SK-N-MC (cell line): ENCODE data around the gene PROSER1.

Experiments used
- DNase-seq: peaks from one replicate; pipeline ENCODE4 v3.0.0-alpha.2; 2011; ENCODE audit warnings: low read depth, low spot score
- H3K27ac ChIP-seq: fragments of 200-600 bp; sonication (generic); 2 replicates; pipeline ENCODE4 v1.5.1; 2016; ENCODE audit warnings: mixed run types
- H3K36me3 ChIP-seq: fragments of 200-600 bp; sonication (generic); 2 replicates; pipeline ENCODE4 v1.6.1; 2017; ENCODE audit warnings: antibody characterized with exemption, low read length, mixed read lengths; ENCODE audit not compliant: insufficient read depth
- H3K4me3 ChIP-seq: fragments of 200-600 bp; sonication (generic); 2 replicates; pipeline ENCODE4 v1.5.1; 2016
- H3K9ac ChIP-seq: fragments of 200-600 bp; sonication (generic); 2 replicates; pipeline ENCODE4 v1.8.0; 2017; ENCODE audit warnings: mixed run types, mixed read lengths; ENCODE audit not compliant: insufficient read length
- H3K9me3 ChIP-seq: fragments of 200-600 bp; sonication (generic); 2 replicates; pipeline ENCODE4 v1.6.1; 2017; ENCODE audit warnings: low read depth, mild to moderate bottlenecking, antibody characterized with exemption, low read length, moderate library complexity, mixed read lengths
- EZH2 ChIP-seq: fragments of 200-600 bp; sonication (generic); IDR thresholded peaks from one replicate; pipeline ENCODE4 v1.6.1; 2017; ENCODE audit warnings: antibody characterized with exemption
- FOXP2 ChIP-seq: optimal IDR thresholded peaks from 2 replicates; pipeline ENCODE3; 2011; ENCODE audit warnings: mild to moderate bottlenecking, moderate library complexity; ENCODE audit not compliant: insufficient read depth; ENCODE audit errors: extremely low read length, control extremely low read depth
- POLR2AphosphoS5 ChIP-seq: IDR thresholded peaks from 2 replicates; pipeline ENCODE4 v1.6.1; 2012; ENCODE audit warnings: mild to moderate bottlenecking, low read depth, low read length, borderline replicate concordance

PROSER1 gene

GRCh38 chr13:39052944-39053343, 15.1 kb upstream of the PROSER1 start:
- DNase-seq: no peak
- no peak overlapping the region for H3K27ac ChIP-seq
- peaks cover 5% of the 10 kb centered on the region for H3K36me3 ChIP-seq
- no peak overlapping the region for H3K9ac ChIP-seq
- H3K4me3 ChIP-seq: no peak overlapping the region
- no peak for TF ChIP-seq EZH2
- TF ChIP-seq POLR2AphosphoS5: no peak
- TF ChIP-seq FOXP2: no peak
- H3K9me3 ChIP-seq: peaks cover 3% of the 10 kb centered on the region; the same call in 1 of the 2 replicates

GRCh38 chr13:39051157-39051556, 13.3 kb upstream of the PROSER1 start:
- Histone ChIP-seq H3K36me3 (peaks cover 3% of the 10 kb centered on the region), H3K9me3 (no peaks in the 10 kb centered on the region), H3K9ac (peak overlapping the region; percentile 54), H3K4me3 (peak overlapping the region; percentile 14; the same call in 1 of the 2 replicates), H3K27ac (peak overlapping the region; percentile 60)
- TF ChIP-seq EZH2: no peak
- TF ChIP-seq POLR2AphosphoS5: no peak
- no peak for TF ChIP-seq FOXP2
- peak; percentile 63 for DNase-seq

GRCh38 chr13:39049274-39049673, 11.4 kb upstream of the PROSER1 start:
- H3K36me3 ChIP-seq: peaks cover 8% of the 10 kb centered on the region

GRCh38 chr13:39048806-39049205, 10.9 kb upstream of the PROSER1 start:
- TF ChIP-seq EZH2: no peak
- peak; percentile 21; the same call in 1 of the 2 replicates for TF ChIP-seq POLR2AphosphoS5
- H3K9me3 ChIP-seq: no peaks in the 10 kb centered on the region
- peaks cover 12% of the 10 kb centered on the region for H3K36me3 ChIP-seq

More at GRCh38 chr13:39049274-39049673, 11.4 kb upstream of the PROSER1 start:
- Histone ChIP-seq H3K4me3 (no peak overlapping the region), H3K9me3 (no peaks in the 10 kb centered on the region), H3K27ac (peak overlapping the region; percentile 93), H3K9ac (no peak overlapping the region)
- DNase-seq: no peak
- no peak for TF ChIP-seq POLR2AphosphoS5
- no peak for TF ChIP-seq FOXP2
- TF ChIP-seq EZH2: no peak

GRCh38 chr13:39047560-39047959, 9.7 kb upstream of the PROSER1 start:
- DNase-seq: no peak
- Histone ChIP-seq H3K9me3 (no peaks in the 10 kb centered on the region), H3K27ac (peak overlapping the region; percentile 93), H3K9ac (peak overlapping the region; percentile 40), H3K4me3 (peak overlapping the region; percentile 56; the same call in 1 of the 2 replicates), H3K36me3 (peaks cover 17% of the 10 kb centered on the region)
- TF ChIP-seq EZH2 (no peak), FOXP2 (no peak), POLR2AphosphoS5 (no peak)

More at GRCh38 chr13:39048806-39049205, 10.9 kb upstream of the PROSER1 start:
- Histone ChIP-seq H3K4me3 (peak overlapping the region; percentile 7; the same call in 1 of the 2 replicates), H3K9ac (peak overlapping the region; percentile 40), H3K27ac (peak overlapping the region; percentile 93)
- peak; percentile 35 for DNase-seq

GRCh38 chr13:39044536-39044935, 6.6 kb upstream of the PROSER1 start:
- TF ChIP-seq EZH2 (no peak), FOXP2 (no peak), POLR2AphosphoS5 (no peak)
- Histone ChIP-seq H3K36me3 (peaks cover 27% of the 10 kb centered on the region), H3K4me3 (no peak overlapping the region), H3K9ac (no peak overlapping the region), H3K9me3 (no peaks in the 10 kb centered on the region), H3K27ac (no peak overlapping the region)
- DNase-seq: no peak

GRCh38 chr13:39040206-39040605, 2.3 kb upstream of the PROSER1 start:
- Histone ChIP-seq H3K9me3 (no peaks in the 10 kb centered on the region), H3K4me3 (peak overlapping the region; percentile 87), H3K27ac (peak overlapping the region; percentile 78), H3K36me3 (peaks cover 26% of the 10 kb centered on the region), H3K9ac (peak overlapping the region; percentile 60)
- no peak for DNase-seq
- no peak for TF ChIP-seq EZH2

GRCh38 chr13:39039041-39039440, 1.2 kb upstream of the PROSER1 start:
- H3K27ac ChIP-seq: peak overlapping the region; percentile 78; the same call in 1 of the 2 replicates
- peak overlapping the region; percentile 93 for H3K9ac ChIP-seq
- no peak for TF ChIP-seq EZH2
- H3K4me3 ChIP-seq: peak overlapping the region; percentile 87
- peaks cover 20% of the 10 kb centered on the region for H3K36me3 ChIP-seq
- no peak for DNase-seq
- H3K9me3 ChIP-seq: no peaks in the 10 kb centered on the region

- peaks cover 20% of the 10 kb centered on the region for H3K36me3 ChIP-seq
- H3K27ac ChIP-seq: peak overlapping the region; percentile 78; the same call in 1 of the 2 replicates
- DNase-seq: no peak
- peak overlapping the region; percentile 87 for H3K4me3 ChIP-seq
- no peaks in the 10 kb centered on the region for H3K9me3 ChIP-seq
- TF ChIP-seq FOXP2: no peak
- H3K9ac ChIP-seq: peak overlapping the region; percentile 93
These were observed 711 bp upstream of the PROSER1 start for GRCh38 chr13:39038569-39039030.
